Measurements from ENCODE around the gene ZNF576. TPM values are rescaled to one million over a fixed set of nuclear protein-coding genes. Genes with fewer than 3 reads are reported as not detected.
A peak's percentile ranks its signal among the peaks of the same experiment; 100 is the strongest.

ZNF576 gene
- total and polyA plus RNA-seq, 2 of the 13 experiments (the other 11 are each of a cell fraction or from before 2014, with no cell fraction given) = 7.2 to 9.6 TPM

GRCh38 chr19:43639519-43640423, 43.4 kb downstream of the ZNF576 start, which contains the start of gene CADM4 (continued):
- TF ChIP-seq, protein P1, sequence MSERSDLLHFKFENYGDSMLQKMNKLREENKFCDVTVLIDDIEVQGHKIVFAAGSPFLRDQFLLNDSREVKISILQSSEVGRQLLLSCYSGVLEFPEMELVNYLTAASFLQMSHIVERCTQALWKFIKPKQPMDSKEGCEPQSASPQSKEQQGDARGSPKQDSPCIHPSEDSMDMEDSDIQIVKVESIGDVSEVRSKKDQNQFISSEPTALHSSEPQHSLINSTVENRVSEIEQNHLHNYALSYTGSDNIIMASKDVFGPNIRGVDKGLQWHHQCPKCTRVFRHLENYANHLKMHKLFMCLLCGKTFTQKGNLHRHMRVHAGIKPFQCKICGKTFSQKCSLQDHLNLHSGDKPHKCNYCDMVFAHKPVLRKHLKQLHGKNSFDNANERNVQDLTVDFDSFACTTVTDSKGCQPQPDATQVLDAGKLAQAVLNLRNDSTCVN (CRISPR knock-in tag; IDR thresholded peaks at IDR 0.05; ENCODE audit: borderline replicate concordance) = no peak
- TF ChIP-seq ZFY (CRISPR knock-in tag; IDR thresholded peaks at IDR 0.05) = peak; percentile 37; the same call in 1 of the 2 replicates
- no peak for TF ChIP-seq ZNF446 (CRISPR knock-in tag; IDR thresholded peaks at IDR 0.05)
- TF ChIP-seq ZNF777 (CRISPR knock-in tag; IDR thresholded peaks at IDR 0.05) = no peak
- TF ChIP-seq HES4 (CRISPR knock-in tag; IDR thresholded peaks at IDR 0.05; ENCODE audit: borderline replicate concordance) = peak; percentile 35; the same call in 1 of the 2 replicates
- no peak for TF ChIP-seq ZNF773 (CRISPR knock-in tag; IDR thresholded peaks at IDR 0.05; ENCODE audit: borderline replicate concordance)
- TF ChIP-seq ATF4 (CRISPR knock-in tag; IDR thresholded peaks at IDR 0.05) = no peak
- no peak for TF ChIP-seq STAT5B (CRISPR knock-in tag; IDR thresholded peaks at IDR 0.05)
- no peak for TF ChIP-seq ESRRA (CRISPR knock-in tag; IDR thresholded peaks at IDR 0.05; ENCODE audit: low read depth)
- TF ChIP-seq ZNF552 (CRISPR knock-in tag; IDR thresholded peaks at IDR 0.05; ENCODE audit: borderline replicate concordance) = no peak
- TF ChIP-seq ZNF318 (CRISPR knock-in tag; IDR thresholded peaks at IDR 0.05) = no peak
- TF ChIP-seq ZBTB7A (CRISPR knock-in tag; IDR thresholded peaks at IDR 0.05) = no peak
- no peak for TF ChIP-seq ZNF501 (CRISPR knock-in tag; IDR thresholded peaks at IDR 0.05)
- TF ChIP-seq KLF6 (CRISPR knock-in tag; IDR thresholded peaks at IDR 0.05) = no peak
- no peak for TF ChIP-seq SMARCE1 (IDR thresholded peaks at IDR 0.05; ENCODE audit: borderline replicate concordance)
- TF ChIP-seq ZNF83 (CRISPR knock-in tag; IDR thresholded peaks at IDR 0.05; ENCODE audit: borderline replicate concordance) = no peak
- no peak for TF ChIP-seq GLI4 (CRISPR knock-in tag; IDR thresholded peaks at IDR 0.05; ENCODE audit: borderline replicate concordance)
- TF ChIP-seq ZNF460 (CRISPR knock-in tag; IDR thresholded peaks at IDR 0.05; ENCODE audit: borderline replicate concordance) = no peak
